A673 (cell line): ENCODE measurements around the gene CHST12.

Experiments
- CTCF ChIP-seq: fragments of 300-800, 200-600 bp; sonication (generic); conservative IDR thresholded peaks from 2 replicates; pipeline ENCODE4 v1.5.1; 2017; ENCODE audit warnings: low read depth, mild to moderate bottlenecking, antibody characterized with exemption, low read length, moderate library complexity, mixed read lengths
- EZH2 ChIP-seq: fragments of 200-600 bp; sonication (generic); IDR thresholded peaks from 2 replicates; pipeline ENCODE4 v1.6.1; 2017; ENCODE audit warnings: borderline replicate concordance, low read depth, mild to moderate bottlenecking, mixed read lengths, antibody characterized with exemption, low read length; ENCODE audit not compliant: poor library complexity, severe bottlenecking

GRCh38 chr7:2438775-2439174 is 35.4 kb downstream of the CHST12 start:
- TF ChIP-seq CTCF (no peak), EZH2 (no peak)
